ENCODE data around the gene ZBTB26.

GRCh38 chr9:122922713-122923112, 8.6 kb downstream of the ZBTB26 start:
- TF ChIP-seq CTCF (conservative IDR thresholded peaks at IDR 0.05): no peak
- no peak for TF ChIP-seq ZFX (IDR thresholded peaks at IDR 0.05)

Data from C4-2B (cell line).